Esophagus muscularis mucosa (tissue), 2 donors: ENCODE results near the gene HDLBP.

ENCODE experiments used
- POLR2A ChIP-seq: fragments of 450-650 bp; IDR thresholded peaks from one replicate; pipeline ENCODE4 v1.6.1; 2017; ENCODE audit warnings: antibody characterized with exemption, moderate library complexity, mild to moderate bottlenecking, low read depth
- POLR2AphosphoS5 ChIP-seq, 2 donors: sonication (generic); formaldehyde crosslinking; IDR thresholded peaks; one replicate each; pipeline ENCODE4 v1.6.1; 2017; ENCODE audit warnings: antibody characterized with exemption in 2 of 2

- TF ChIP-seq POLR2AphosphoS5 (IDR thresholded peaks at IDR 0.05) (no peak), POLR2A (no peak)
Observed at GRCh38 chr2:241323778-241324177, 8.3 kb upstream of the HDLBP start.
